WTC11 (cell line): ENCODE results near the gene MAD2L1. TPM values are rescaled to one million over a fixed set of nuclear protein-coding genes. Genes with fewer than 3 reads are reported as not detected.
A peak's percentile ranks its signal among the peaks of the same experiment; 100 is the strongest.

Experiments
- ATAC-seq: fragments of 200-7000 bp; cut with Tn5 transposase; 2 replicates; pipeline ENCODE4 v1.10.0; 2021; ENCODE audit warnings: mild to moderate bottlenecking, moderate library complexity
- CTCF ChIA-PET: fragments of 300-600 bp; sonication (Branson Sonifier 250); formaldehyde crosslinking; loops from one replicate; lab custom pipeline; 2021; ENCODE audit warnings: antibody characterized with exemption; lab: Charles Lee
- POLR2A ChIA-PET: fragments of 350-600 bp; sonication (Branson Sonifier 250); formaldehyde crosslinking; loops from one replicate; lab custom pipeline; 2021; ENCODE audit warnings: antibody characterized with exemption; lab: Charles Lee
- DNase-seq: peaks from one replicate; pipeline ENCODE4 v3.0.0; 2021; ENCODE audit warnings: low spot score
- H3K27ac Mint-ChIP-seq: 2 replicates; pipeline ENCODE4 v1.8.0; 2021; ENCODE audit warnings: mixed read lengths
- H3K27me3 Mint-ChIP-seq: 2 replicates; pipeline ENCODE4 v1.8.0; 2021; ENCODE audit warnings: low read depth, mild to moderate bottlenecking, moderate library complexity, mixed read lengths
- H3K36me3 Mint-ChIP-seq: 2 replicates; pipeline ENCODE4 v1.8.0; 2021; ENCODE audit warnings: mixed read lengths
- H3K4me1 Mint-ChIP-seq: 2 replicates; pipeline ENCODE4 v1.8.0; 2022; ENCODE audit warnings: mixed read lengths
- H3K4me3 Mint-ChIP-seq: 2 replicates; pipeline ENCODE4 v1.8.0; 2021; ENCODE audit warnings: mild to moderate bottlenecking, moderate library complexity, mixed read lengths
- H3K9me3 Mint-ChIP-seq: 2 replicates; pipeline ENCODE4 v1.8.0; 2021; ENCODE audit warnings: mixed read lengths
- CBFB ChIP-seq: sonication (generic); formaldehyde crosslinking; IDR thresholded peaks from 2 replicates; pipeline ENCODE4 v1.8.1; 2022; ENCODE audit warnings: mild to moderate bottlenecking, low read depth, missing genetic modification reagents
- CREB1 ChIP-seq: sonication (generic); formaldehyde crosslinking; IDR thresholded peaks from 2 replicates; pipeline ENCODE4 v1.8.0; 2023; ENCODE audit warnings: mild to moderate bottlenecking, missing genetic modification reagents
- ELF4 ChIP-seq: sonication (generic); formaldehyde crosslinking; IDR thresholded peaks from 2 replicates; pipeline ENCODE4 v1.8.1; 2022; ENCODE audit warnings: low read depth, mild to moderate bottlenecking, moderate library complexity, missing genetic modification reagents
- EMX1 ChIP-seq: fragments of 250-450 bp; sonication (Bioruptor Pico); IDR thresholded peaks from 2 replicates; pipeline ENCODE4 v1.8.0; 2021; ENCODE audit warnings: mild to moderate bottlenecking
- ETV6 ChIP-seq: sonication (generic); formaldehyde crosslinking; IDR thresholded peaks from 2 replicates; pipeline ENCODE4 v1.8.1; 2022; ENCODE audit warnings: mild to moderate bottlenecking, missing genetic modification reagents
- GTF2I ChIP-seq: fragments of 250-450 bp; sonication (Bioruptor Pico); conservative IDR thresholded peaks from 2 replicates; pipeline ENCODE4 v1.4.0; 2021; ENCODE audit warnings: mild to moderate bottlenecking
- IRF2 ChIP-seq: sonication (generic); formaldehyde crosslinking; IDR thresholded peaks from 2 replicates; pipeline ENCODE4 v1.8.0; 2022; ENCODE audit warnings: low read depth, missing genetic modification reagents, borderline replicate concordance
- JUN ChIP-seq: sonication (generic); formaldehyde crosslinking; IDR thresholded peaks from 2 replicates; pipeline ENCODE4 v1.8.0; 2023; ENCODE audit warnings: mild to moderate bottlenecking, missing genetic modification reagents
- MYBL2 ChIP-seq: sonication (generic); formaldehyde crosslinking; IDR thresholded peaks from 2 replicates; pipeline ENCODE4 v1.8.1; 2023; ENCODE audit warnings: mild to moderate bottlenecking, moderate library complexity, missing genetic modification reagents
- NR2C2 ChIP-seq: sonication (generic); formaldehyde crosslinking; IDR thresholded peaks from 2 replicates; pipeline ENCODE4 v1.8.0; 2022; ENCODE audit warnings: mild to moderate bottlenecking, missing genetic modification reagents
- NR3C1 ChIP-seq: sonication (generic); formaldehyde crosslinking; conservative IDR thresholded peaks from 2 replicates; pipeline ENCODE4 v1.8.1; 2023; ENCODE audit warnings: low read depth, mild to moderate bottlenecking, missing genetic modification reagents
- PRRX2 ChIP-seq: fragments of 250-450 bp; sonication (Bioruptor Pico); IDR thresholded peaks from 2 replicates; pipeline ENCODE4 v1.8.0; 2021; ENCODE audit warnings: mild to moderate bottlenecking
- SP1 ChIP-seq: sonication (generic); formaldehyde crosslinking; conservative IDR thresholded peaks from 2 replicates; pipeline ENCODE4 v1.8.1; 2022; ENCODE audit warnings: missing genetic modification reagents
- ZNF317 ChIP-seq: sonication (generic); formaldehyde crosslinking; IDR thresholded peaks from 2 replicates; pipeline ENCODE4 v1.8.1; 2023; ENCODE audit warnings: low read depth, mild to moderate bottlenecking, moderate library complexity, missing genetic modification reagents, borderline replicate concordance
- total RNA-seq: library from RNA; stranded (reverse); gene quantifications from 3 replicates; pipeline ENCODE4 v1.2.3, GENCODE V29; 2021
- TF ChIP-seq, protein P1 (sequence below): sonication (generic); formaldehyde crosslinking; IDR thresholded peaks from 2 replicates; pipeline ENCODE4 v1.8.1; 2022; ENCODE audit warnings: low read depth, mild to moderate bottlenecking, moderate library complexity, missing genetic modification reagents, borderline replicate concordance
- TF ChIP-seq, protein P2 (sequence below): sonication (generic); formaldehyde crosslinking; IDR thresholded peaks from 2 replicates; pipeline ENCODE4 v1.8.0; 2022; ENCODE audit warnings: mild to moderate bottlenecking, missing genetic modification reagents
- TF ChIP-seq, protein P3 (sequence below): sonication (generic); formaldehyde crosslinking; IDR thresholded peaks from 2 replicates; pipeline ENCODE4 v1.8.0; 2022; ENCODE audit warnings: mild to moderate bottlenecking, missing genetic modification reagents
- TF ChIP-seq, protein P4 (sequence below): sonication (generic); formaldehyde crosslinking; IDR thresholded peaks from 2 replicates; pipeline ENCODE4 v1.8.0; 2022; ENCODE audit warnings: mild to moderate bottlenecking, missing genetic modification reagents
- TF ChIP-seq, protein P5 (sequence below): sonication (generic); formaldehyde crosslinking; IDR thresholded peaks from 2 replicates; pipeline ENCODE4 v1.8.0; 2023; ENCODE audit warnings: mild to moderate bottlenecking, missing genetic modification reagents
- TF ChIP-seq, protein P6 (sequence below): sonication (generic); formaldehyde crosslinking; IDR thresholded peaks from 2 replicates; pipeline ENCODE4 v1.8.0; 2023; ENCODE audit warnings: missing genetic modification reagents
- TF ChIP-seq, protein P7 (sequence below): sonication (generic); formaldehyde crosslinking; IDR thresholded peaks from 2 replicates; pipeline ENCODE4 v1.8.1; 2022; ENCODE audit warnings: missing genetic modification reagents, borderline replicate concordance
- TF ChIP-seq, protein P8 (sequence below): sonication (generic); formaldehyde crosslinking; IDR thresholded peaks from 2 replicates; pipeline ENCODE4 v1.8.0; 2022; ENCODE audit warnings: missing genetic modification reagents

Gene MAD2L1
- total RNA-seq, 1 experiment from 2014 or later = 81.2 TPM

DNA sequence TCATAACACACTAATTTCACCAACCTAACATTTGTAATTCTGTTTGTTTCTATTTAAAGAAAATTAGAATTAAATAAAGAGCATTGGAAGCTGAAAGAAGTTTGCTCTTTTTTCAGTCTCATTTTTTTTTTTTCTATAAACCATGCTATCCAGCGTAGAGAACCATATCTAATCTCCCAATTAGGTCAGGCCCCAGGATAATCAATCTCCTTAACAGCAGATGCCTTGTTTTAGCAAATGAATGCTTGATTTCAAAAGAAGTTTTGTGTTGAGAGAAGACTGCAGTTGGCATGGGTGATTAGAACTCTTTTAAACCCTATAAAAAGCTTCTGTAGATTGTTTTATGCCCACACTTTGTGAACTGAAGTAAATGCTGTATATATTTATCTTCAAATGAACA is 15.6 kb upstream of the MAD2L1 start:
- ChIA-PET POLR2A (no interaction called here), CTCF (no interaction called here)
- H3K4me1 Mint-ChIP-seq = peaks cover 10% of the 10 kb centered on the region
- H3K27ac Mint-ChIP-seq = no peak overlapping the region
- no peaks in the 10 kb centered on the region for H3K27me3 Mint-ChIP-seq
- no peaks in the 10 kb centered on the region for H3K9me3 Mint-ChIP-seq
- TF ChIP-seq ETV6 (no peak), ZNF317 (CRISPR knock-in tag) (no peak), GTF2I (CRISPR knock-in tag) (no peak), PRRX2 (CRISPR knock-in tag) (no peak), NR3C1 (CRISPR knock-in tag) (no peak), CREB1 (CRISPR knock-in tag) (no peak), SP1 (no peak), EMX1 (CRISPR knock-in tag) (no peak), ELF4 (CRISPR knock-in tag) (no peak), MYBL2 (no peak)
- TF ChIP-seq, protein P1, sequence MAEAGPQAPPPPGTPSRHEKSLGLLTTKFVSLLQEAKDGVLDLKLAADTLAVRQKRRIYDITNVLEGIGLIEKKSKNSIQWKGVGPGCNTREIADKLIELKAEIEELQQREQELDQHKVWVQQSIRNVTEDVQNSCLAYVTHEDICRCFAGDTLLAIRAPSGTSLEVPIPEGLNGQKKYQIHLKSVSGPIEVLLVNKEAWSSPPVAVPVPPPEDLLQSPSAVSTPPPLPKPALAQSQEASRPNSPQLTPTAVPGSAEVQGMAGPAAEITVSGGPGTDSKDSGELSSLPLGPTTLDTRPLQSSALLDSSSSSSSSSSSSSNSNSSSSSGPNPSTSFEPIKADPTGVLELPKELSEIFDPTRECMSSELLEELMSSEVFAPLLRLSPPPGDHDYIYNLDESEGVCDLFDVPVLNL (CRISPR knock-in tag) = no peak
- TF ChIP-seq, protein P2, sequence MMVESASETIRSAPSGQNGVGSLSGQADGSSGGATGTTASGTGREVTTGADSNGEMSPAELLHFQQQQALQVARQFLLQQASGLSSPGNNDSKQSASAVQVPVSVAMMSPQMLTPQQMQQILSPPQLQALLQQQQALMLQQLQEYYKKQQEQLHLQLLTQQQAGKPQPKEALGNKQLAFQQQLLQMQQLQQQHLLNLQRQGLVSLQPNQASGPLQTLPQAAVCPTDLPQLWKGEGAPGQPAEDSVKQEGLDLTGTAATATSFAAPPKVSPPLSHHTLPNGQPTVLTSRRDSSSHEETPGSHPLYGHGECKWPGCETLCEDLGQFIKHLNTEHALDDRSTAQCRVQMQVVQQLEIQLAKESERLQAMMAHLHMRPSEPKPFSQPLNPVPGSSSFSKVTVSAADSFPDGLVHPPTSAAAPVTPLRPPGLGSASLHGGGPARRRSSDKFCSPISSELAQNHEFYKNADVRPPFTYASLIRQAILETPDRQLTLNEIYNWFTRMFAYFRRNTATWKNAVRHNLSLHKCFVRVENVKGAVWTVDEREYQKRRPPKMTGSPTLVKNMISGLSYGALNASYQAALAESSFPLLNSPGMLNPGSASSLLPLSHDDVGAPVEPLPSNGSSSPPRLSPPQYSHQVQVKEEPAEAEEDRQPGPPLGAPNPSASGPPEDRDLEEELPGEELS (CRISPR knock-in tag) = no peak
- TF ChIP-seq, protein P3, sequence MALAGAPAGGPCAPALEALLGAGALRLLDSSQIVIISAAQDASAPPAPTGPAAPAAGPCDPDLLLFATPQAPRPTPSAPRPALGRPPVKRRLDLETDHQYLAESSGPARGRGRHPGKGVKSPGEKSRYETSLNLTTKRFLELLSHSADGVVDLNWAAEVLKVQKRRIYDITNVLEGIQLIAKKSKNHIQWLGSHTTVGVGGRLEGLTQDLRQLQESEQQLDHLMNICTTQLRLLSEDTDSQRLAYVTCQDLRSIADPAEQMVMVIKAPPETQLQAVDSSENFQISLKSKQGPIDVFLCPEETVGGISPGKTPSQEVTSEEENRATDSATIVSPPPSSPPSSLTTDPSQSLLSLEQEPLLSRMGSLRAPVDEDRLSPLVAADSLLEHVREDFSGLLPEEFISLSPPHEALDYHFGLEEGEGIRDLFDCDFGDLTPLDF = no peak
- TF ChIP-seq, protein P4, sequence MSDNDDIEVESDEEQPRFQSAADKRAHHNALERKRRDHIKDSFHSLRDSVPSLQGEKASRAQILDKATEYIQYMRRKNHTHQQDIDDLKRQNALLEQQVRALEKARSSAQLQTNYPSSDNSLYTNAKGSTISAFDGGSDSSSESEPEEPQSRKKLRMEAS (CRISPR knock-in tag) = no peak
- DNase-seq (no peak), ATAC-seq (no peak)
- H3K36me3 Mint-ChIP-seq = no peaks in the 10 kb centered on the region
- no peak overlapping the region for H3K4me3 Mint-ChIP-seq

DNA sequence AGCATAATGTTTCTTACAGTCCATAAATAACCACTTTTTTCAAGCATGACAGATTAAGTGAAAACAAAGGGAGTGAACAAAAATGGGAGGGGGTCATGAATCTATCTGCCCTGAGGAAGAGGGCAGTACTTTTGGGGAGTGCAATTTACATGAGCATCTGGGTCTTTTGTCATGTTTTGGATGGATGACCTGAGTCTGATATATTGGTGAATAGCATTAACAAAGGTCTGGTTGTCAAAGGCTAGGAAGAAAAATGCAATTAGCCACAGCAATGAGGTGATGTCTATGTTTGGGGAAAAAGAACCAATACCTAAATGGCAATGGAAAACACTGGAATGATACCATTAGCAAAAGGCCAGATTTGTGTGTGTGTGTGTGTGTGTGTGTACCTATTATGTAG is 15.1 kb upstream of the MAD2L1 start:
- no peaks in the 10 kb centered on the region for H3K9me3 Mint-ChIP-seq
- DNase-seq (no peak), ATAC-seq (peak; percentile 41; the same call in 1 of the 2 replicates)
- H3K27me3 Mint-ChIP-seq = no peaks in the 10 kb centered on the region
- H3K36me3 Mint-ChIP-seq = no peaks in the 10 kb centered on the region
- H3K27ac Mint-ChIP-seq = no peak overlapping the region
- ChIA-PET POLR2A (no interaction called here), CTCF (no interaction called here)
- no peak overlapping the region for H3K4me3 Mint-ChIP-seq
- peaks cover 10% of the 10 kb centered on the region for H3K4me1 Mint-ChIP-seq
- TF ChIP-seq IRF2 = no peak
- TF ChIP-seq PRRX2 (CRISPR knock-in tag) = no peak
- TF ChIP-seq, protein P5, sequence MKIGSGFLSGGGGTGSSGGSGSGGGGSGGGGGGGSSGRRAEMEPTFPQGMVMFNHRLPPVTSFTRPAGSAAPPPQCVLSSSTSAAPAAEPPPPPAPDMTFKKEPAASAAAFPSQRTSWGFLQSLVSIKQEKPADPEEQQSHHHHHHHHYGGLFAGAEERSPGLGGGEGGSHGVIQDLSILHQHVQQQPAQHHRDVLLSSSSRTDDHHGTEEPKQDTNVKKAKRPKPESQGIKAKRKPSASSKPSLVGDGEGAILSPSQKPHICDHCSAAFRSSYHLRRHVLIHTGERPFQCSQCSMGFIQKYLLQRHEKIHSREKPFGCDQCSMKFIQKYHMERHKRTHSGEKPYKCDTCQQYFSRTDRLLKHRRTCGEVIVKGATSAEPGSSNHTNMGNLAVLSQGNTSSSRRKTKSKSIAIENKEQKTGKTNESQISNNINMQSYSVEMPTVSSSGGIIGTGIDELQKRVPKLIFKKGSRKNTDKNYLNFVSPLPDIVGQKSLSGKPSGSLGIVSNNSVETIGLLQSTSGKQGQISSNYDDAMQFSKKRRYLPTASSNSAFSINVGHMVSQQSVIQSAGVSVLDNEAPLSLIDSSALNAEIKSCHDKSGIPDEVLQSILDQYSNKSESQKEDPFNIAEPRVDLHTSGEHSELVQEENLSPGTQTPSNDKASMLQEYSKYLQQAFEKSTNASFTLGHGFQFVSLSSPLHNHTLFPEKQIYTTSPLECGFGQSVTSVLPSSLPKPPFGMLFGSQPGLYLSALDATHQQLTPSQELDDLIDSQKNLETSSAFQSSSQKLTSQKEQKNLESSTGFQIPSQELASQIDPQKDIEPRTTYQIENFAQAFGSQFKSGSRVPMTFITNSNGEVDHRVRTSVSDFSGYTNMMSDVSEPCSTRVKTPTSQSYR = no peak
- TF ChIP-seq NR2C2 = no peak
- TF ChIP-seq JUN (CRISPR knock-in tag) = no peak
- TF ChIP-seq, protein P6, sequence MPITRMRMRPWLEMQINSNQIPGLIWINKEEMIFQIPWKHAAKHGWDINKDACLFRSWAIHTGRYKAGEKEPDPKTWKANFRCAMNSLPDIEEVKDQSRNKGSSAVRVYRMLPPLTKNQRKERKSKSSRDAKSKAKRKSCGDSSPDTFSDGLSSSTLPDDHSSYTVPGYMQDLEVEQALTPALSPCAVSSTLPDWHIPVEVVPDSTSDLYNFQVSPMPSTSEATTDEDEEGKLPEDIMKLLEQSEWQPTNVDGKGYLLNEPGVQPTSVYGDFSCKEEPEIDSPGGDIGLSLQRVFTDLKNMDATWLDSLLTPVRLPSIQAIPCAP (CRISPR knock-in tag) = no peak
- TF ChIP-seq, protein P7, sequence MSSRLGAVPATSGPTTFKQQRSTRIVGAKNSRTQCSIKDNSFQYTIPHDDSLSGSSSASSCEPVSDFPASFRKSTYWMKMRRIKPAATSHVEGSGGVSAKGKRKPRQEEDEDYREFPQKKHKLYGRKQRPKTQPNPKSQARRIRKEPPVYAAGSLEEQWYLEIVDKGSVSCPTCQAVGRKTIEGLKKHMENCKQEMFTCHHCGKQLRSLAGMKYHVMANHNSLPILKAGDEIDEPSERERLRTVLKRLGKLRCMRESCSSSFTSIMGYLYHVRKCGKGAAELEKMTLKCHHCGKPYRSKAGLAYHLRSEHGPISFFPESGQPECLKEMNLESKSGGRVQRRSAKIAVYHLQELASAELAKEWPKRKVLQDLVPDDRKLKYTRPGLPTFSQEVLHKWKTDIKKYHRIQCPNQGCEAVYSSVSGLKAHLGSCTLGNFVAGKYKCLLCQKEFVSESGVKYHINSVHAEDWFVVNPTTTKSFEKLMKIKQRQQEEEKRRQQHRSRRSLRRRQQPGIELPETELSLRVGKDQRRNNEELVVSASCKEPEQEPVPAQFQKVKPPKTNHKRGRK (CRISPR knock-in tag) = no peak
- TF ChIP-seq, protein P8, sequence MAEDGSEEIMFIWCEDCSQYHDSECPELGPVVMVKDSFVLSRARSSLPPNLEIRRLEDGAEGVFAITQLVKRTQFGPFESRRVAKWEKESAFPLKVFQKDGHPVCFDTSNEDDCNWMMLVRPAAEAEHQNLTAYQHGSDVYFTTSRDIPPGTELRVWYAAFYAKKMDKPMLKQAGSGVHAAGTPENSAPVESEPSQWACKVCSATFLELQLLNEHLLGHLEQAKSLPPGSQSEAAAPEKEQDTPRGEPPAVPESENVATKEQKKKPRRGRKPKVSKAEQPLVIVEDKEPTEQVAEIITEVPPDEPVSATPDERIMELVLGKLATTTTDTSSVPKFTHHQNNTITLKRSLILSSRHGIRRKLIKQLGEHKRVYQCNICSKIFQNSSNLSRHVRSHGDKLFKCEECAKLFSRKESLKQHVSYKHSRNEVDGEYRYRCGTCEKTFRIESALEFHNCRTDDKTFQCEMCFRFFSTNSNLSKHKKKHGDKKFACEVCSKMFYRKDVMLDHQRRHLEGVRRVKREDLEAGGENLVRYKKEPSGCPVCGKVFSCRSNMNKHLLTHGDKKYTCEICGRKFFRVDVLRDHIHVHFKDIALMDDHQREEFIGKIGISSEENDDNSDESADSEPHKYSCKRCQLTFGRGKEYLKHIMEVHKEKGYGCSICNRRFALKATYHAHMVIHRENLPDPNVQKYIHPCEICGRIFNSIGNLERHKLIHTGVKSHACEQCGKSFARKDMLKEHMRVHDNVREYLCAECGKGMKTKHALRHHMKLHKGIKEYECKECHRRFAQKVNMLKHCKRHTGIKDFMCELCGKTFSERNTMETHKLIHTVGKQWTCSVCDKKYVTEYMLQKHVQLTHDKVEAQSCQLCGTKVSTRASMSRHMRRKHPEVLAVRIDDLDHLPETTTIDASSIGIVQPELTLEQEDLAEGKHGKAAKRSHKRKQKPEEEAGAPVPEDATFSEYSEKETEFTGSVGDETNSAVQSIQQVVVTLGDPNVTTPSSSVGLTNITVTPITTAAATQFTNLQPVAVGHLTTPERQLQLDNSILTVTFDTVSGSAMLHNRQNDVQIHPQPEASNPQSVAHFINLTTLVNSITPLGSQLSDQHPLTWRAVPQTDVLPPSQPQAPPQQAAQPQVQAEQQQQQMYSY (CRISPR knock-in tag) = no peak
- no peak for TF ChIP-seq ETV6
- TF ChIP-seq CBFB (CRISPR knock-in tag) = no peak
